Activated naive CD4-positive, alpha-beta T cell treated with anti-CD3 and anti-CD28 coated beads for 36 hours (primary cell): Measurements from ENCODE around the gene PSMA8. TPM values are rescaled to one million over a fixed set of nuclear protein-coding genes. Genes with fewer than 3 reads are reported as not detected.
"Not testable (repeated sequence)": the region's sequence is repeated elsewhere in the genome, so short reads cannot be mapped to it uniquely, and the experiment has no call there.

ENCODE experiments used
- CTCF ChIA-PET: fragments of 350-600 bp; sonication (Branson Sonifier 250); formaldehyde crosslinking; loops from one replicate; lab custom pipeline; 2021; ENCODE audit warnings: antibody characterized with exemption; lab: Charles Lee
- DNase-seq: peaks from one replicate; pipeline ENCODE4 v3.0.0-alpha.2; 2020
- H3K27ac Mint-ChIP-seq: one replicate; pipeline ENCODE4 v1.8.0; 2021; ENCODE audit warnings: mild to moderate bottlenecking, mixed read lengths
- H3K27me3 Mint-ChIP-seq: one replicate; pipeline ENCODE4 v1.8.0; 2021; ENCODE audit warnings: low read depth, mixed read lengths
- H3K36me3 Mint-ChIP-seq: one replicate; pipeline ENCODE4 v1.8.0; 2021; ENCODE audit warnings: low read depth, mixed read lengths
- H3K4me1 Mint-ChIP-seq: one replicate; pipeline ENCODE4 v1.8.0; 2021; ENCODE audit warnings: low read depth, mixed read lengths
- H3K4me3 Mint-ChIP-seq: one replicate; pipeline ENCODE4 v1.8.0; 2021; ENCODE audit warnings: mild to moderate bottlenecking, moderate library complexity, mixed read lengths
- H3K9me3 Mint-ChIP-seq: one replicate; pipeline ENCODE4 v1.8.0; 2021; ENCODE audit warnings: mixed read lengths
- intact Hi-C: fragments of 100-400 bp; cut with micrococcal nuclease; formaldehyde crosslinking; loops from one replicate; pipeline ENCODE4 v1.15.1; 2023
- total RNA-seq, 2 experiments: library from RNA; stranded (reverse); gene quantifications; one replicate each; pipeline ENCODE4 v1.2.3, GENCODE V29; 2021

Gene PSMA8
- total RNA-seq, 2 experiments from 2014 or later, result 2.1 TPM

DNA sequence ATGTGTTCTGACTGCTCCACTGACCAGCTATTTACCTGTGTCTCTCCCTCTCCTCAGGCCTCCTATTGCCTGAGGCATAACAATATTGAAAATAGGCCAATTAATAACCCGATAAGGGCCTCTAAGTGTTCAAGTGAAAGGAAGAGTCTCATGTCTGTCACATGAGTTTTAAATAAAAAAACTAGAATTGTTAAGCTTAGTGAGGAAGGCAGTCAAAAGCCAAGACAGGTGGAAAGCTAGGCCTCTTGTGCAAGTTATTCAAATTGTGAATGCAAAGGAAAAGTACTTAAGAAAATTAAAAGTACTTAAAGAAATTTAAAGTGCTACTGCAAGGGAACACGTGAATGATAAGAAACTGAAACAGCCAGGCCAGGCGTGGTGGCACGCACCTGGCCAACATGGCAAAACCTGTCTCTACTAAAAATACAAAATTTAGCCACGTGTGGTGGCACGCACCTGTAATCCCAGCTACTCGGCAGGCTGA lies 47.7 kb downstream of the PSMA8 start:
- no peaks in the 10 kb centered on the region for H3K36me3 Mint-ChIP-seq
- no peak for DNase-seq
- CTCF ChIA-PET, result interaction anchor here (0.6 kb wide), 1 partner anchor 29 kb away, joined by 3 read pairs; no protein-coding TSS in a partner anchor
- H3K27ac Mint-ChIP-seq, result no peak overlapping the region
- H3K4me3 Mint-ChIP-seq, result no peak overlapping the region
- no peaks in the 10 kb centered on the region for H3K4me1 Mint-ChIP-seq
- no peaks in the 10 kb centered on the region for H3K27me3 Mint-ChIP-seq
- intact Hi-C loops, result no loop called here
- no peaks in the 10 kb centered on the region for H3K9me3 Mint-ChIP-seq

DNA sequence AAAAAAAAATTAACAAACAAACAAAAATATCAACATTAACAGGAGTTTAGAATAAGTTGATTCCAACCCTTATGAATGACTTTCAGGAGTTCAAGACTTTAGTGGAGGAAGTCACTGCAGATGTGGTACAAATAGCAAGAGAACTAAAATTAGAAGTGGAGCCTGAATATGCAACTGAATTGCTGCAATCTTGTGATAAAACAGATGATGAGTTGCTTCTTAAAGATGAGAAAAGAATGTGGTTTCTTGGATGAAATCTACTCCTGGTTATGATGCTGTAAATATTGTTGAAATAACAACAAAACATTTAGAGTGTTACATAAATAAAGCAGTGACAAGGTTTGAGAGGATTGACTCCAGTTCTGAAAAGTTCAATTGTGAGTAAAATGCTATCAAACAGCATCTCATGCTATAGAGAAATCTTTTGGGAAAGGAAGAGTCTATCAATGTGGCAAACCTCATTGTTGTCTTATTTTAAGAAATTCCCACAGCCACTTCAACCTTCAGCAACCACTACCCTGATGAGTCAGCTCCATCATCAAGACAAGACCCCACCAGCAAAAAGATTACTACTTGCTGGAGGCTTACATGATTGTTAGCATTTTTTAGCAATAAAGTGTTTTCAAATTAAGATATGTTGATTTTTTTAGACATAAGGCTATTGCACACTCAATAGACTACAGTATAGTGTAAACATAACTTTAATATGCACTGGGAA lies 49.9 kb downstream of the PSMA8 start:
- H3K9me3 Mint-ChIP-seq, result peaks cover 4% of the 10 kb centered on the region
- CTCF ChIA-PET, result no interaction called here
- no peaks in the 10 kb centered on the region for H3K27me3 Mint-ChIP-seq
- no peak overlapping the region for H3K27ac Mint-ChIP-seq
- no peak overlapping the region for H3K4me3 Mint-ChIP-seq
- no peaks in the 10 kb centered on the region for H3K4me1 Mint-ChIP-seq
- no peaks in the 10 kb centered on the region for H3K36me3 Mint-ChIP-seq
- intact Hi-C loops, result no loop called here
- DNase-seq, result no peak

DNA sequence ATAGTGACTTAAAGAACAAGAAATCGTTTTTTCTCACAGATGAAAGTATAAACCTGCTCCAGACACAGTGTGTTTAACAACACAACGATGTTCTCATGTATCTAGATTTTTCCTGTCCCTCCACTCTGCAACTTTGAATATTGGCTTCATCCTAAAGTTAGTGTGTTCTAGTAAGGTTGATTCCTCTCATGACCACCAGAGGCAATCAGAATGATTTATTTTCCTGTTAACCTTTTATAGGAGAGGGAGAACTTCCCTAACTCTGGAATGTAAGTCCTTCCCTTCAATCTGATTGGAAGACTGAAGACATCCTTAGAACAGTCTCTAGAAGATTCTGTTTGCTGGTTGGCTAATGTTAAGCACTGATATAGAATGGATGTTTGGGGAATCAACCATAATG lies 51.6 kb downstream of the PSMA8 start:
- H3K4me3 Mint-ChIP-seq, result no peak overlapping the region
- H3K27ac Mint-ChIP-seq, result no peak overlapping the region
- no peak for DNase-seq
- no peaks in the 10 kb centered on the region for H3K36me3 Mint-ChIP-seq
- H3K27me3 Mint-ChIP-seq, result no peaks in the 10 kb centered on the region
- intact Hi-C loops, result no loop called here
- peaks cover 4% of the 10 kb centered on the region for H3K9me3 Mint-ChIP-seq
- H3K4me1 Mint-ChIP-seq, result peaks cover 9% of the 10 kb centered on the region
- CTCF ChIA-PET, result no interaction called here

DNA sequence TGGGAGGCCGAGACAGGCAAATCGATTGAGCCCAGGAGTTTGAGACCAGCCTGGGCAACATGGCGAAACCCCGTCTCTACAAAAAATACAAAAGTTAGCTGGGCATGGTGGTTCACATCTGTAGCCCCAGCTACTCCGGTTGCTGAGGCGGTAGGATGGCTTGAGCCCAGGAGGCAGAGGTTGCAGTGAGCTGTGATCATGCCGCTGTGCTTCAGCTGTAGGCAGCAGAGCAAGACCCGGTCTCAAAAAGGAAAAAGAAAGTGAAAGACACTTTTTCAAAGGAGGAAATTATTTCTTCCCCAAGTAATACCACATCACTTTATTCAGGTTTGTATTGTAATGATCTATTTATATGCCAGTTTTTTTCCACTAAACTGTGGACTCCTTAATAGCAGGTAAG lies 56.8 kb downstream of the PSMA8 start:
- CTCF ChIA-PET, result no interaction called here
- DNase-seq, result peak; percentile 49
- Mint-ChIP-seq H3K27ac (peak overlapping the region; percentile 63), H3K9me3 (peaks cover 4% of the 10 kb centered on the region), H3K4me1 (peaks cover 13% of the 10 kb centered on the region), H3K36me3 (no peaks in the 10 kb centered on the region), H3K27me3 (no peaks in the 10 kb centered on the region), H3K4me3 (peak overlapping the region; percentile 74)
- intact Hi-C loops, result loop anchor here (1.0 kb wide), 3 partner anchors 25 to 100 kb away; partner anchors contain the start of genes SS18 and TAF4B

DNA sequence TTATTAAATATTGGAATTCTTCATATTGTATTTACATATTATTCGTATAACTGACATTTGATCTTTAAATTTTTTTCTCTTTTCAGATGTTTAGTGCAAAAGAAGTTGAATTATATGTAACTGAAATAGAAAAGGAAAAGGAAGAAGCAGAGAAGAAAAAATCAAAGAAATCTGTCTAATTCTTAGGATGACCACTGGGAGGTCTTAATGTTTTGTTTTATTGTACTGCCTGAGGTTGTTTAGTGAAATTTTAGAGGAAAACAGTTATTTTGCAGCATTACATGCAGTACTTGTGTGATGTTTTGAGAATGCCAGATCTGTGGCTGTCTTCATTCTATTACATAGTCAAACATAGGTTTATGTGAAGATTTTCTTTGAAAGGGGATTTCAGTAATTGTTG lies 58.6 kb downstream of the PSMA8 start:
- peaks cover 4% of the 10 kb centered on the region for H3K9me3 Mint-ChIP-seq
- DNase-seq, result no peak
- CTCF ChIA-PET, result no interaction called here
- H3K4me3 Mint-ChIP-seq, result no peak overlapping the region
- no peak overlapping the region for H3K27ac Mint-ChIP-seq
- H3K4me1 Mint-ChIP-seq, result peaks cover 13% of the 10 kb centered on the region
- no peaks in the 10 kb centered on the region for H3K36me3 Mint-ChIP-seq
- intact Hi-C loops, result no loop called here
- H3K27me3 Mint-ChIP-seq, result no peaks in the 10 kb centered on the region

DNA sequence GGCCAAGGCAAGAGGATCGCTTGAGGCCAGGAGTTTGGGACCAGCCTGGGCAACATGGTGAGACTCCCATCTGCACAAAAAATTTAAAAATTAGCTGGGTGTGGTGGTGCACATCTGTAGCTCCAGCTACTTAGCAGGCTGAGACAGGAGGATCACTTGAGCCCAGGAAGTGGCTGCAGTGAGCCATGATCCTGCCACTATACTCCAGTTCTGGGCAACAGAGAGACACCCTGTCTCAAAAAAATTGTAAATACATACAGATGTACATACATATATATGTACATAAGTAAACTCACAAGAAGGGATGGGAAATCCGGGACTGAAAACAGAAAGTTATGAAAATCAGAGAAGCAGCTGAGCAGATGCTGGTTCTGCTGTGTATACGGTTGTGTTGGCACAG lies 62.9 kb downstream of the PSMA8 start:
- no peaks in the 10 kb centered on the region for H3K27me3 Mint-ChIP-seq
- H3K27ac Mint-ChIP-seq, result no peak overlapping the region
- CTCF ChIA-PET, result no interaction called here
- no peaks in the 10 kb centered on the region for H3K9me3 Mint-ChIP-seq
- H3K4me1 Mint-ChIP-seq, result no peaks in the 10 kb centered on the region
- no peaks in the 10 kb centered on the region for H3K36me3 Mint-ChIP-seq
- intact Hi-C loops, result no loop called here
- DNase-seq, result no peak
- no peak overlapping the region for H3K4me3 Mint-ChIP-seq

DNA sequence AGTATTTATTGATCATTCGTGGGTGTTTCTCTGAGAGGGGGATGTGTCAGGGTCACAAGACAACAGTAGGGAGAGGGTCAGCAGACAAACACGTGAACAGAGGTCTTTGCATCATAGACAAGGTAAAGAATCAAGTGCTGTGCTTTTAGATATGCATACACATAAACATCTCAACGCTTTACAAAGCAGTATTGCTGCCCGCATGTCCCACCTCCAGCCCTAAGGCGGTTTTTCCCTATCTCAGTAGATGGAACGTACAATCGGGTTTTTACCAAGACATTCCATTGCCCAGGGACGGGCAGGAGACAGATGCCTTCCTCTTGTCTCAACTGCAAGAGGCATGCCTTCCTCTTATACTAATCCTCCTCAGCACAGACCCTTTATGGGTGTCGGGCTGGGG lies 68.3 kb downstream of the PSMA8 start:
- CTCF ChIA-PET, result not testable (repeated sequence)

DNA sequence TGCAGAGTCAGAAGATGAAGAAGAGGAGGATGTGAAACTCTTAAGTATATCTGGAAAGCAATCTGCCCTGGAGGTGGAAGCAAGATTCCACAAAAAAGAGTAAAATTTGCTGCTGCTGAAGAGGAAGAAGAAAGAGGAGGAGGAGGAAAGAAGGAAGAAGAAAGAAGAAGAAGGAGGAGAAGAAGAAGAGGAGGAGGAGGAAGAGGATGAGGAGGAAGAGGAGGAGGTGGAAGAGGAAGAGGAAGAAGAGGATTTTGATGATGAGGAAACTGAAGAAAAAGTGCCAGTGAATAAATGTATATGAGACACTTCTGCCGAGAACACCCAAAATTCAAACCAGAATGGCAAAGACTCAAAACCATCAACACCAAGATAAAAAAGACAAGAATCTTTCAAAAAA lies 71.6 kb downstream of the PSMA8 start:
- intact Hi-C loops, result no loop called here
- H3K9me3 Mint-ChIP-seq, result no peaks in the 10 kb centered on the region
- CTCF ChIA-PET, result no interaction called here
- no peak overlapping the region for H3K27ac Mint-ChIP-seq
- H3K4me3 Mint-ChIP-seq, result no peak overlapping the region
- H3K4me1 Mint-ChIP-seq, result peaks cover 8% of the 10 kb centered on the region
- DNase-seq, result no peak
- no peaks in the 10 kb centered on the region for H3K36me3 Mint-ChIP-seq
- no peaks in the 10 kb centered on the region for H3K27me3 Mint-ChIP-seq

More for the DNA sequence above, 68.3 kb downstream of the PSMA8 start:
- H3K4me1 Mint-ChIP-seq, intact Hi-C loops, H3K36me3 Mint-ChIP-seq, DNase-seq, H3K4me3 Mint-ChIP-seq, H3K27me3 Mint-ChIP-seq, H3K9me3 Mint-ChIP-seq, H3K27ac Mint-ChIP-seq: not testable (repeated sequence)

DNA sequence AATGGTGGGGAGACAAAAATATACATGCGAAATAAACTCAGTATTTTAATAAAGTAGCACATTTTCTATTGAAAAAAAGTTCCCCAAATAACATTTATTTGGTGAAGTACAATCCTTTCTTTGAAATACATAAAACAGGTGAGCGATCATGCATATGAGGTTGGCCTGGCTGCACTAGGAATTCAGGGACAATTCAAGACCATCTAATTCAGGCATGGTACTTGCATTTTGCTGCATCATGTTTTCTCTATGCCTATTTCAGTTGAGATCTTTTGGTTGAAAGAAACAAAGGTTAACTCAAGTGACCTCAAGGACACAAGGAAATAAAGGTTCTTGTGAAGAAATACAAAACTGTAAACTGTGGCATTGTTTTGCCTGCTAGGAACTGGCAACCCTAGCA lies 72.8 kb downstream of the PSMA8 start:
- no peaks in the 10 kb centered on the region for H3K36me3 Mint-ChIP-seq
- DNase-seq, result no peak
- CTCF ChIA-PET, result interaction anchor here (0.6 kb wide), 2 partner anchors 322 to 343 kb away, joined by 3 to 4 read pairs; no protein-coding TSS in a partner anchor
- no peak overlapping the region for H3K27ac Mint-ChIP-seq
- H3K4me1 Mint-ChIP-seq, result peaks cover 12% of the 10 kb centered on the region
- H3K27me3 Mint-ChIP-seq, result no peaks in the 10 kb centered on the region
- intact Hi-C loops, result no loop called here
- H3K9me3 Mint-ChIP-seq, result no peaks in the 10 kb centered on the region
- no peak overlapping the region for H3K4me3 Mint-ChIP-seq

DNA sequence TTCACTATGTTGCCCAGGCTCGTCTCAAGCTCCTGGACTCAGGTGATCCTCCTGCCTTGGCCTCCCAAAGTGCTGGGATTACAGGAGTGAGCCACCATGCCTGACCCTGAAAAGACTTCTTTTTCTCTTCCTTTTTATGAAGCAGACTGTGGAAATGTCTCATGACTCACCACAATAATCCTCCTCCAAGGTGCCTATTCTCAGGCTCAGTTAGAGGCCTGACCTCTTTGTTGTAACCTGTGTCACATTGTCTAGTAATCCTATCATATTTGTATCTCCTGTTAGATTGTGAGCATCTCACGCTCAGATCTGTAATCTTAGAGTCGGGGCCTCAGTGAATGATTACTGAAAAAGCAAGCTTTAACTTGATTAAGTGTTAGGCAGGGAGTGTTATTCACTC lies 74.3 kb downstream of the PSMA8 start:
- no peaks in the 10 kb centered on the region for H3K9me3 Mint-ChIP-seq
- no peaks in the 10 kb centered on the region for H3K36me3 Mint-ChIP-seq
- CTCF ChIA-PET, result interaction anchor here (0.6 to 0.7 kb wide), 2 partner anchors 24 to 186 kb away, joined by 3 read pairs; no protein-coding TSS in a partner anchor
- H3K4me1 Mint-ChIP-seq, result peaks cover 12% of the 10 kb centered on the region
- no peak overlapping the region for H3K27ac Mint-ChIP-seq
- no peak for DNase-seq
- no peak overlapping the region for H3K4me3 Mint-ChIP-seq
- intact Hi-C loops, result no loop called here
- H3K27me3 Mint-ChIP-seq, result no peaks in the 10 kb centered on the region

DNA sequence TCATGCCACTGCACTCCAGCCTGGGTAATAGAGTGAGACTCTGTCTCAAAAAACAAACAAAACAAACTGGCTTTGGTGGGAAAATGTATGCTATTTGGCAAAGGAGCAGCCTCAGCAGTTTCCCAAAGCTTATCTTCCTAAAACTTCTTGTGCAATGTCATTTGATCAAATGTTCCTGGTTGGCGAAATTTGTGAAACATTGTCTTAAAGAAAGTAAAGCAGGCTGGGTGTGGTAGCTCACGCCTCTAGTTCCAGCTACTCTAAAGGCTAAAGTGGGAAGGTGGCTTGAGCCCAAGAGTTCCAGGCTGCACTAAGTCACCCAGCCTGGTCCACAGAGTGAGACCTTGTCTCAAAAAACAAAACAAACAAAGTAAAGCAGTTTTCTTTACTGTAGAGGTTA lies 75.3 kb downstream of the PSMA8 start:
- Mint-ChIP-seq H3K4me3 (no peak overlapping the region), H3K4me1 (peaks cover 12% of the 10 kb centered on the region), H3K36me3 (no peaks in the 10 kb centered on the region), H3K27me3 (no peaks in the 10 kb centered on the region), H3K27ac (no peak overlapping the region), H3K9me3 (no peaks in the 10 kb centered on the region)
- CTCF ChIA-PET, result interaction anchor here (0.6 kb wide), 1 partner anchor 105 kb away, joined by 5 read pairs; no protein-coding TSS in a partner anchor
- no peak for DNase-seq
- intact Hi-C loops, result no loop called here

DNA sequence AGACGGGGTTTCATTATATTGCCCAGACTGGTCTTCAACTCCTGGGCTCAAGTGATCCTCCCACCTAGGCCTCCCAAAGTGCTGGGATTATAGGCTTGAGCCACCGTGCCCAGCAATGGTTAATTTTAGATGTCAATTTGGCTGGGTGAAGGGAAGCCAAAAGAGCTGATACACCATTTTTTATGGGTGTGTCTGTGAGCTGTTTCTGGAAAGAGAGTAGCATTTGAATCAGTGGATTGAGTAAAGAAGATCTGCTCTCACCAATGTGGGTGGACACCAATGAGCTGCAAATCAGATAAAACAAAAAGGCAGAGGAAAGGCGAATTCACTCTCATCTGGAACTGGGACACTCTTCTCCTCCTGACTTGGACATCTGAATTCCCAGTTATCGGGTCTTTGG lies 76.5 kb downstream of the PSMA8 start:
- Mint-ChIP-seq H3K27me3 (no peaks in the 10 kb centered on the region), H3K36me3 (no peaks in the 10 kb centered on the region), H3K4me3 (no peak overlapping the region), H3K9me3 (no peaks in the 10 kb centered on the region), H3K4me1 (peaks cover 23% of the 10 kb centered on the region), H3K27ac (no peak overlapping the region)
- CTCF ChIA-PET, result interaction anchor here (1.1 kb wide), 1 partner anchor 158 kb away, joined by 3 read pairs; no protein-coding TSS in a partner anchor
- no peak for DNase-seq
- intact Hi-C loops, result no loop called here
